NCI-H69 (cell line): ENCODE data around the gene LIPI.
"Not testable (repeated sequence)": the region's sequence is repeated elsewhere in the genome, so short reads cannot be mapped to it uniquely, and the experiment has no call there.

ENCODE experiments used
- DNase-seq: peaks from one replicate; lab custom pipeline; 2025; lab: John Stamatoyannopoulos, UW

The LIPI gene

GRCh38 chr21:14116080-14116481, 94.7 kb downstream of the LIPI start:
- no peak for DNase-seq

DNA sequence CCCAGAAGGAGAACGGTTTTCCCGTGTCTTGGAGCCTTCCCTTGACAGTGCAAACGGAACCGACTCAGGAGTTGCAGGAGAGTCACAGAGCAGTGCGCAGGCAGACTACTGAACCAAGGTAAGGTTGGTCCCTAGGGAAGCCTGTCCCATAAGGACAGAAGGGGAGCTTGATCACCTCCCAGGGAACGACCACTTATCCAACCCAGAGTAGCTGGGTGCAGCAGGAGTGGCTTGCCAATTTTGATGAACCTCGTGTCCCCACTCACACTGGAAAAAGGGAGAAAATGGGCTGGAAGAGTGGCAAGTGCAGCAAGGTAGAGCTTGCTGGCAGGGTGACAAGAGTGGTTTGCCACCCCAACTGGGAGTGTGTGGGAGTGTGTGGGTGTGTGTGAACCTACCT, 95.1 kb downstream of the LIPI start:
- no peak for DNase-seq

DNA sequence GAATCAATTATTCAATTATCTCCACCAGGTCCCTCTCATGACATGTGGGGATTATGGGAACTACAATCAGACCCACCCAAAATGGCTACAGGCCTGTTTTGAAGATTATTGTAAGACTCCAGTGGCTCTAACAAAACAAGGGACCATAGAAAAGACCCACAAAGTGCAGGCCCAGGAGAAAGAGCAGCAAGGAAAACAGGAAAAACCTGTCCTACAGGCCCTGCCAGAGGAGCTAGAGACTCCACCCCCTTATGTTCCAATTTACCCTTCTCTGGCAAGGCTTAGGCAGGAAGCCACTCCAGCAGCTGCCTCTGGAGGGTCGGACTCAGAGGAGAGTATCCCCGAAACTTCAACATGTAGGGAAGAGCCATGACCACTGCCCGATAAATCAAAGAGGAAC, 96.5 kb downstream of the LIPI start:
- DNase-seq: no peak

- not testable (repeated sequence) for DNase-seq
These were observed 106.2 kb downstream of the LIPI start for GRCh38 chr21:14104564-14104963.

DNA sequence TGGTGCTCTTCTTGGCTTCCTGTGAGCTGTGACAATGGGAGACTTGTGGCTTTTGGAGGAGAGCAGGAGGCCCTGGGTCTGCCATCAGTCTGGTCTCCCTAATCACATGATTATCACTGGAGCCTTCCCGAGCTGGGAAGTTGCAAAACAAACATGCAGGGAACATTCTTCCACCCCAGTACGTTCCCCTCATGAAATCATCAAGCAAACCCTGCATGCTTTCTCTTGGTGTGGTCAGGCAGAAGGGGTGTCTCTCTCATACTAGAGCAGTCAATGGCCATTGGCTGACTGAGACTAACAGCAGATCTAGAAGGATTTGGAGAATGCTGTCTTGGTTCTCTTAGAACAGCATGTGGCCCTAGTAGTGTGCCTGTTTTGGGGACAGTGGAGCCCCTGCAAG, 111.2 kb downstream of the LIPI start:
- no peak for DNase-seq

DNA sequence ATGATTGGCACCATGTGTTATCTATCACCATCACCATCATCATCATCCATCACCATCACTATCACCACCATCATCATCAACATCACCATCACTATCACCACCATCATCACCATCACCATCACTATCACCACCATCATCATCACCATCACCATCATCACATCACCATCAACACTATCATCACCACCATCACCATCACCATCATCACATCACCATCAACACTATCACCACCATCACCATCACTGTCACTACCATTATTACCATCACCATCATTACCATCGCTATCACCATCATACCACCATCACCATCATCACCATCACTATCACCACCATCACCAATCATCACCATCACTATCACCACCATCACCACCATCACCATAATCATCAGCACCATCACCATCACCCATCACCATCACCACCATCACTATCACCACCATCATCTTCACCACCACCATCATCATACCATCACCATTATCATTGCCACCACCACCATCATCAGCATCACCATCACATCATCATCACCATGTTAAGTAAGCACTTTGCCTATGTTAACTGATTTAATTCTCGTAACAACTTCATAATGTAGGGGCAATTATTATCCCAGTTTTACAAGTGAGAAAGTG, 112.8 kb downstream of the LIPI start:
- no peak for DNase-seq

GRCh38 chr21:14096577-14096976, 114.2 kb downstream of the LIPI start:
- DNase-seq: no peak

GRCh38 chr21:14096172-14096571, 114.6 kb downstream of the LIPI start:
- no peak for DNase-seq

DNA sequence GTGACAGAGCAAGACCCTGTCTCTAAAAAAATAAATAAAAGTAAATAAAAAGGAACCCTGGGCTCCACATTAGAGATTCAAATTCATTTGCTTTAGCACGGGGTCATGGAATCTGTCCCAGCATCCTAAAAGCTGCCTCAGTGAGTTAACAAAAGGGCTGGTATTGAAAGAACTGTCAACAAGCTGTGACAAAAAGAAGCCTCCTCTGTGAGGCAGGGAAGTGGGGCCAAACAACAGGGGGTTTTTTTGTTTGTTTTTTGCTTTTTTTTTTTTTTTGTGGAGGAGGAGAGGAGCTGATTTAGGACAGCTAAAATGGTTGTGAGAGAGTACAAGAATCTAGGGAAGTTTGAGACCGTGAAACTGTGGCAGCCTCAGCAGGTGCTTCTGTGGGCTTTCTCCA, 115.7 kb downstream of the LIPI start:
- DNase-seq: no peak

DNA sequence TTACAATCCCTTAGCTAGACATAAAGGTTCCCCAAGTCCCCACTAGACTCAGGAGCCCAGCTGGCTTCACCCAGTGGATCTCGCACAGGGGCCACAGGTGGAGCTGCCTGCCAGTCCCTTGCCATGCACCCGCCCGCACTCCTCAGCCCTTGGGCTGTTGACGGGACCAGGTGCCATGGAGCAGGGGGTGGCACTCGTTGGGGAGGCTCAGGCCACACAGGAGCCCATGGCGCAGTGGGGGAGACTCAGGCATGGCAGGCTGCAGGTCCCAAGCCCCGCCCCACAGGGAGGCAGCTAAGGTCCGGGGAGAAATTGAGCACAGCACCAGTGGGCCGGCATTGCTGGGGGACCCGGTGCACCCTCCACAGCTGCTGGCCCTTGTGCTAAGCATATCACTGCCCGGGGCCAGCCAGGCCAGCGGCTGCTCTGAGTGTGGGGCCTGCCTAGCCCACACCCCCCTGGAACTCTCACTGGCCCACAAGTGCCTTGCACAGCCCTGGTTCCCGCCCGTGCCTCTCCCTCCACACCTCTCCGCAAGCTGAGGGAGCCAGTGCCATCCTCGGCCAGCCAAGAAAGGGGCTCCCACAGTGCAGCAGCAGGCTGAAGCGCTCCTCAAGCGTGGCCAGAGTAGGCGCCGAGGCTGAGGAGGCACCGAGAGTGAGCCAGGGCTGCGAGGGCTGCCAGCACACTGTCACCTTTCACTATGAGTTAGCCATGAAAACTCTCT, 117.8 kb downstream of the LIPI start:
- DNase-seq: no peak

- DNase-seq: not testable (repeated sequence)
These were observed 120.6 kb downstream of the LIPI start for GRCh38 chr21:14090184-14090583.

- DNase-seq: no peak
These were observed 122.4 kb downstream of the LIPI start for GRCh38 chr21:14088391-14088790.

- DNase-seq: no peak
These were observed 124.2 kb downstream of the LIPI start for GRCh38 chr21:14086553-14086952.

- DNase-seq: no peak
These were observed 126.1 kb downstream of the LIPI start for GRCh38 chr21:14084701-14085100.

- DNase-seq: no peak
These were observed 126.7 kb downstream of the LIPI start for GRCh38 chr21:14084068-14084501.

GRCh38 chr21:14080764-14081096, 130.0 kb downstream of the LIPI start:
- DNase-seq: no peak

DNA sequence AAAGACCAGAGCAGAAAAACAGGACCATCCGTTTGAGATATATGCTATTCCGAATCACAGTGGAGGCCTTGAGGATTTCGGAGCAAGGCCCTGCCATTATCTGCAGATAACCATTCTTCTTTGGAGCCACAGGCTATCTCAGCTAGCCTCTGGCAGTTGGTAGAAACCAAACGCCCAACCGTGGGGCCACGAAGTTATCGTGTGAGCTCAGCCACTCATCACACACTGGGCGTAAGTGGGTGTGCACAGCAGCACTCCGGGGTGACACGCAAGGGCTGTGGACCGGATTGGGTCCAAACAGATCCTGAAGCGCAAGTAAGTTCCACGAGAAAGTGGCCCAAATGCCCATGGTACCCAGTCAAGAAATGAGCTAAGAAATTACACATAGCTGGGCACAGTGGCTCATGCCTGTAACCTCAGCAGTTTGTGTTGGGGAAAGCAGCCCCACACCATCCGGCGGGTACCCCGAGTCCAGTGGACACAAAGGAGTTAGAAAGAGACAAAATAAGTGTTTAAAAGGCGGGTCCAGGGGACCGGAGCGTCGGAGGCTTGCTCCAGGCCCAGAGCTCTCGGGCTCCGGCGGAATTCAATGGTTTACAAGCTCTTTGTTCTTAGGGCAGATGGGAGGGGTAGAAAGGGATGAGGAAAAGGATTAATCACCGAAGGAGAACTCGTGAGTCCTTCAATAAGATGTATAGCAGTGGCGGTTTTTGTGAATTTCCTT, 130.6 kb downstream of the LIPI start:
- DNase-seq: no peak

GRCh38 chr21:14078746-14079375, 131.9 kb downstream of the LIPI start:
- no peak for DNase-seq

DNA sequence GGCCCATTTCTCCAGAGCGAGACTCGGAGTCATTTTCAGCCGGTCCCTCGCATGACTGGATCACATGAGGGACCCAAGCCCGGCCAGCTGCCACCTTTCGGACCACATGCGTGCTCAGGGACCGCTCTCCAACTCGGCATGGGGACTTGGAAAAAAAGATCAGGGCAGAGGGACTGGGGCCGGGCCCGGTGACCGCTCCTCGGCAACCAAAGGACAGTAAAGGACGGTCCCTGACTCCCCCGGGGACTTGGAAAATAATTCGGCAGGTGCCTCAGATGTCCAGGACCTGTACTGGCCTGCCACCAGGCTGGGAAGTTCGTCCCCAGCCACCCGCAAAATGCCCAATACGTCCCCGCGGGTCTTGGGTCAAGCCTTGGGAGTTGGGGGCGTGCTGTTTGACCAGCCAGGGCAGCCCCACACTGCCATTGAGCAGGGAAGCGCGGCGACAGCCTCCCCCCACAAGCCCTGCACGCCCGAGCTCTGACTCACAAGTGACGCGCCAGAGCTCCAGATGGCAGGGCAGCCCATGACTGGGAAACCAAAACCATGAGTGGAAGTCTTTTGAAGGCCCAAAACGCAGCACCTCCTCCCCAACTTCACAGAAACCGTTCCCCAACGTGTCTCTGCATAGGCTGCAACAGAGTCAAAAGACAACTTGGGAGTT, 134.5 kb downstream of the LIPI start:
- DNase-seq: no peak

GRCh38 chr21:14075346-14076142, 135.2 kb downstream of the LIPI start:
- no peak for DNase-seq

DNA sequence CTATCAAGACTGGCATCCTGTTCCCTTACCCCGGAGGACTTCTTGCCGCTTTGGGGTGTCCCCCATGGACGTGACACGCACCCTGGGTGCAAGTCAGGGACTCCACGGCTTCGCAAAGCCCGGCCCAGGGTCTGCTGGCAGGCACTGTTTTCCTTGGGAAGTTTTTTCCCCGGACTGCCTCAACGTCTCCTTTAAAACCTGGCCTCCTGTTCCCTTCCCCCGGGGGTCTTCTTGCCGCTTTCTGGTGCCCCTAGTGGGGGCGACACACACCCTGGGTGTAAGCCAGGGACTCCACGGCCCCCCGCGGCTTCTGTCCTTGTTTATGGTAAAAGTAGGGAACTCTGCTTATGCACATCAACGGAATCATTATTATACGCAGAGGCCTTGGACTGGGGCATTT, 136.6 kb downstream of the LIPI start:
- DNase-seq: no peak
